ENCODE data around the gene CCDC27. TPM values are rescaled to one million over a fixed set of nuclear protein-coding genes. Genes with fewer than 3 reads are reported as not detected.

Gene CCDC27
- total RNA-seq, 6 experiments from 2014 or later = not detected

DNA sequence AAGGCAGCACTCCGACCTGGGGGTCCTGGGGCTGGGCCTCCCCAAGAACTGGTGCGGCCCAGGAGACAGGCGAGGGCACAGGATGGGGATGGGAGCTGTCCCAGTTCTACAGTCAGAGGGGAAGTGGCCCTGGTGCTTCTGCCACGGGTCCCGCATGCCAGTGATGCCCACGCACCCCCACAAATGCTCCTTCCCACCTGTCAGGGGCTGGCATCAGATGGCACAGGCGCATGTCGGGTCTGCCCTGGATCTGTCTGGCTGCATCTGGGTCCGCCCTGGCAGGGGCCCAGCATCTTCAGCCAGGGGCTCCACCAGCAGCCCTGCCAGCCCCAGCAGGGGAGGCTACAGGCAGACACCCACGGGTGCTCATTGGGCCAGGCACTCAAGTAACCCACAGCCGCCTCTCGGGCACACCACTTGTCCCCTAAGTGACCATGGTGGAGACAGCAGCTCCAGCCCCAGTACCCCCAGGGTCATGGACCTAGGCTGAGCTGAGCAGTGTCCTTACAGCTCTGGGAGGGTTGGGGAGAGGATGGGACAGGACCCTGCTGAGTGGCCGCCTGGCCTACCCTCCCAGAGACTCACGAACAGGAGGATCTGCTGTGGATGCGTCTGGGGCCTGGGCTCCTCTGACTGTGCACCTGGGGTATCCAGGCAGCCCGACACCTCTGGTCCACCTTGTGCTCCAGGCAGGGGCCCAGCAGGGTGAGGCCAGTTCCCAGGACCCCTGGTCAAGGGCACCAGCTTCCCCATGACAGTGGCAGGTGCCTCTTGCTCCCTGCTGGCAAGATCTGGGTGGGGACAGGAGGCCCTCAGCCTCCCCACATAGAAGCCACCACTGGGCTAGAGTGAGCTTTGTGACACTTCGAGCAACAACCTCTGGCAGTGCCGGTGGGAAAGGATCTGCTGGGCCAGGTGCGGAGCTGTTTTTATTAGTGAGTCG, 25.7 kb downstream of the CCDC27 start:
- Mint-ChIP-seq H3K27ac (no peak overlapping the region), H3K4me3 (no peak overlapping the region), H3K36me3 (ENCODE audit: low read depth) (peaks cover 11% of the 10 kb centered on the region), H3K27me3 (ENCODE audit: insufficient read depth) (peaks cover 1% of the 10 kb centered on the region), H3K4me1 (ENCODE audit: low read depth) (peaks cover 4% of the 10 kb centered on the region; the same call in 1 of the 2 replicates), H3K9me3 (no peaks in the 10 kb centered on the region)
- no peak for TF ChIP-seq CTCF (IDR thresholded peaks at IDR 0.05)
- no peak for DNase-seq

- no peaks in the 10 kb centered on the region for H3K9me3 Mint-ChIP-seq
- no peak for DNase-seq
- H3K27me3 Mint-ChIP-seq (ENCODE audit: insufficient read depth) = peaks cover 1% of the 10 kb centered on the region
- peaks cover 4% of the 10 kb centered on the region; the same call in 1 of the 2 replicates for H3K4me1 Mint-ChIP-seq (ENCODE audit: low read depth)
- H3K4me3 Mint-ChIP-seq = no peak overlapping the region
- H3K27ac Mint-ChIP-seq = no peak overlapping the region
- no peak for TF ChIP-seq CTCF (IDR thresholded peaks at IDR 0.05)
- peaks cover 11% of the 10 kb centered on the region for H3K36me3 Mint-ChIP-seq (ENCODE audit: low read depth)
These were observed 26.5 kb downstream of the CCDC27 start for GRCh38 chr1:3778590-3779264.

GRCh38 chr1:3779265-3779911, 27.1 kb downstream of the CCDC27 start:
- no peak for TF ChIP-seq CTCF (IDR thresholded peaks at IDR 0.05)
- no peak overlapping the region for H3K27ac Mint-ChIP-seq
- no peak for DNase-seq
- peaks cover 4% of the 10 kb centered on the region; the same call in 1 of the 2 replicates for H3K4me1 Mint-ChIP-seq (ENCODE audit: low read depth)
- peaks cover 3% of the 10 kb centered on the region for H3K27me3 Mint-ChIP-seq (ENCODE audit: insufficient read depth)
- H3K36me3 Mint-ChIP-seq (ENCODE audit: low read depth) = peaks cover 14% of the 10 kb centered on the region
- H3K9me3 Mint-ChIP-seq = no peaks in the 10 kb centered on the region
- H3K4me3 Mint-ChIP-seq = no peak overlapping the region

- Mint-ChIP-seq H3K27ac (no peak overlapping the region), H3K27me3 (ENCODE audit: insufficient read depth) (peaks cover 3% of the 10 kb centered on the region), H3K9me3 (no peaks in the 10 kb centered on the region), H3K36me3 (ENCODE audit: low read depth) (peaks cover 15% of the 10 kb centered on the region), H3K4me1 (ENCODE audit: low read depth) (peaks cover 3% of the 10 kb centered on the region; the same call in 1 of the 2 replicates), H3K4me3 (no peak overlapping the region)
- DNase-seq = no peak
- no peak for TF ChIP-seq CTCF (IDR thresholded peaks at IDR 0.05)
These were observed 27.7 kb downstream of the CCDC27 start for GRCh38 chr1:3779912-3780416.

GRCh38 chr1:3780901-3781300, 28.7 kb downstream of the CCDC27 start:
- no peaks in the 10 kb centered on the region for H3K4me1 Mint-ChIP-seq (ENCODE audit: low read depth)
- DNase-seq = no peak
- H3K27ac Mint-ChIP-seq = no peak overlapping the region
- no peak overlapping the region for H3K4me3 Mint-ChIP-seq
- TF ChIP-seq CTCF (IDR thresholded peaks at IDR 0.05) = no peak
- H3K27me3 Mint-ChIP-seq (ENCODE audit: insufficient read depth) = peaks cover 3% of the 10 kb centered on the region; the same call in 1 of the 2 replicates
- peaks cover 21% of the 10 kb centered on the region for H3K36me3 Mint-ChIP-seq (ENCODE audit: low read depth)
- no peaks in the 10 kb centered on the region for H3K9me3 Mint-ChIP-seq
